ENCODE data around the gene GTPBP6.
A peak's percentile ranks its signal among the peaks of the same experiment; 100 is the strongest.
"Not testable (repeated sequence)": the region's sequence is repeated elsewhere in the genome, so short reads cannot be mapped to it uniquely, and the experiment has no call there.

GTPBP6 gene

DNA sequence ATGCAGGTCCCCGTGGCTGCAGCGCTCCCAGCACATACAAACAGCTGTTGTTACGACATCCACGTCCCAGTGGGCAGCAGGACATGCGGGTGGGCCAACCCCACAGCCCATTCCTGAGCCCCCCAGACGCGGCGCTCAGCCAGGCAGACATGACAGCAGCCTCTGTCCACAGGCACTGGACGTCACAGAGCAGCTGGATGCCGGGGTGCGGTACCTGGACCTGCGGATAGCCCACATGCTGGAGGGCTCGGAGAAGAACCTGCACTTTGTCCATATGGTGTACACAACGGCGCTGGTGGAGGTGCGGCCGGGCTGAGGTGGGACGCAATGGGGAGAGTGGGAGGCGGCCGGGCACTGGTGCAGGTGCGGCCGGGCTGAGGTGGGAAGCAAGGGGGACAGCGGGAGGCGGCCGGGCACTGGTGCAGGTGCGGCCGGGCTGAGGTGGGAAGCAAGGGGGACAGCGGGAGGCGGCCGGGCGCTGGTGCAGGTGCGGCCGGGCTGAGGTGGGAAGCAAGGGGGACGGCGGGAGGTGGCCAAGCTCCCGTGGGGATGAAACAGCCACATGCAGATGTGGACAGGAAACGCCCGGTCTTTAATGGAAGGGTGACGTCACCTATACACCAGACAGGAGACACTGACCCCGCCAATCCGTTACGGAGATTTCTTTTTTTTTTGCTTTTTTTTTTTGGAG, 28.0 kb downstream of the GTPBP6 start:
- DNase-seq: no peak

DNA sequence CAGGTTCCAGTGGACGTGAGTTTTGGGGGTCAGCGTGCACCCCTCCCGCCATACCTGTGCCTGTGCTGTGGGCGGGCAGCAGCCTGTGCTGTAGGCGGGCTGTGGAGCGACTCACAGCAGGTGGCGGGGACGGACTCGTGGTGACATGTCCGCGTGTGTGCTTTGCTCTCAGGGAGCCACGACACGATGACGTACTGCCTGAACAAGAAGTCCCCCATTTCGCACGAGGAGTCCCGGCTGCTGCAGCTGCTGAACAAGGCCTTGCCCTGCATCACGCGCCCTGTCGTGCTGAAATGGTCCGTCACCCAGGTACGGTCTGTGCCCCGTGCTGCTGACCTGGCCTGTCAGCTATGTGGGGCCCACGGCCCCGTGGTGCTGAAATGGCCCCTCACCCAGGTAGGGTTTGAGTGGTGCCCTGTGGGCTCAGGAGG, 30.0 kb downstream of the GTPBP6 start:
- no peak for DNase-seq

DNA sequence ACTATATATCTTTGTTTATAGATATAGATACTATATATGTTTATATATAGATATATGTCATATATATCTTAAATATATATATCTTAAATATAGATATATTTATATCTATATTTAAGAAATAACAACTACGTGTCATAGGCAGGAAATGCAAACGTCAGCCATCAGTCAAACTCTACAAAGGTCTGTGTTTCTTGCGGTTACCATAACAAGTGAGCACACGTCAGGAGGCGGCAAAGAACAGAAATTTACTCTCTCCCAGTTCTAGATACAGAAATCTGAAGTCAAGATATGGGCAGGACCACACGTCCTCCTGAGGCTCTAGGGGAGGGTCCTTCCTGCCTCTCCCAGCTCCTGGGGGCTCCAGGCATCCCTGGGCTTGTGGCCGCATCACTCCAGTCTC, 30.9 kb downstream of the GTPBP6 start:
- DNase-seq: no peak

DNA sequence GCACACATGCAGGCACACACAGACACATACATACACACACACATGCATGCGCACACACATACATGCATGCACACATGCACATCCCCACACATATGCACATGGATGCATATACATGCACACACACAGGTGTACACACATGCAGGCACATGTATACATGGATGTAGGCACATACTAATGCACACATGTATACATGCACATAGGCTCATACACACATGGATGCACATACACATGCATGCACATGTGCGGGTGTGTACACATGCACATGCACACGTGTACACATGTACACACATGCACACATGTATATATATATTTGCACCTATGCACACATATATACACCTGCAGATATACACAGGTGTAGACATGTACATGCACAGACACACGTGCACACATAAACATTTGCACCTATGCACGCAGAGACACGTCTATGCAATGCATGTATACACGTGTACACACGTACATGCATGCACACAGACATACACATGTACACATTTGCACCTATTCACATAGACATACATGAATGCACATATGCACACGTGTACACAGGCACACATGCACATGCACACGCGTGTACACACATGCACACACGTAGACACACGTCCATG, 33.4 kb downstream of the GTPBP6 start:
- DNase-seq: no peak

- peak; percentile 80 for DNase-seq
These were observed 35.3 kb downstream of the GTPBP6 start for GRCh38 chrX:283115-283845.

- not testable (repeated sequence) for DNase-seq
These were observed 36.5 kb downstream of the GTPBP6 start for GRCh38 chrX:282000-282681.

DNA sequence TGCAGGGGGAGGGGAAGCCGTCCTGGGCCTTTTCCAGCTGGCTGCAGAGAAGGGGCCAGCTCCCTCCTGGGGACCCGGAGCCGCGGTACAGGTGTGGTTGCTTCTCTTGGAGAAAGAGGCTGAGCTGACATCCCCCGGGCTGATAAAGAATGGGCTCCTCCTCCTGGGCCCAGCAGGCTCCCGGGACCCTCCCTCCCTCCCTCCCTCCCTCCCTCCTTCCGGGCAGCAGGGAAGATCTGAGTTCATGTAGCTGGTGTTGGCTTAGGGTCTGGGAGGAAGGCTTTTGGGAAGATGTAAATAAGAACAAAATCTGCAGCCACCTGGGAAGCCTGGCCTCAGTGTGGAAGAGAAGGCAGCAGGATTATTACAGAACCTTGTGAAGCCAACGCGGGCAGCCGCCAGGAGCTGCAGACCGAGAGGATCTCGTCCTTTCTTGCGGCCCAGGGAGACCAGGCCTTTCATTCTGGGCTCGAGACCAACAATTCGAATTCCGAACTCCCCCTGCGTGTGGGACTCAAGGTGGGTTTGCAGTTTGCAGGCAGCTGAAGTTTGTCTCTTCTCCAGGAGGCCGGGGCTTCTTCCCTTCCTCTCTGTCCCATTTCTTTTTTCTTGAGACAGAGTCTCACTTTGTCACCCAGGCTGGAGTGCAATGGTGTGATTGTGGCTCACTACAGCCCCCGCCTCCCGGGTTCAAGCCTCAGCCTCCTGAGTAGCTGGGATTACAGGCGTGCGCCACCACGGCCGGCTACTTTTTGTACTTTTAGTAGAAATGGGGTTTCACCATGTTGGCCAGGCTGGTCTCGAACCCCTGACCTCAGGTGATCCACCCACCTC, 37.2 kb downstream of the GTPBP6 start, which contains the start of gene PLCXD1:
TSS of gene PLCXD1 (plus strand) at position 216 of the 834 bp plus-strand sequence. CDS start 2,807 bp downstream, outside the sequence.
- DNase-seq: no peak

GRCh38 chrX:280722-281121, 37.9 kb downstream of the GTPBP6 start:
- DNase-seq: not testable (repeated sequence)

DNA sequence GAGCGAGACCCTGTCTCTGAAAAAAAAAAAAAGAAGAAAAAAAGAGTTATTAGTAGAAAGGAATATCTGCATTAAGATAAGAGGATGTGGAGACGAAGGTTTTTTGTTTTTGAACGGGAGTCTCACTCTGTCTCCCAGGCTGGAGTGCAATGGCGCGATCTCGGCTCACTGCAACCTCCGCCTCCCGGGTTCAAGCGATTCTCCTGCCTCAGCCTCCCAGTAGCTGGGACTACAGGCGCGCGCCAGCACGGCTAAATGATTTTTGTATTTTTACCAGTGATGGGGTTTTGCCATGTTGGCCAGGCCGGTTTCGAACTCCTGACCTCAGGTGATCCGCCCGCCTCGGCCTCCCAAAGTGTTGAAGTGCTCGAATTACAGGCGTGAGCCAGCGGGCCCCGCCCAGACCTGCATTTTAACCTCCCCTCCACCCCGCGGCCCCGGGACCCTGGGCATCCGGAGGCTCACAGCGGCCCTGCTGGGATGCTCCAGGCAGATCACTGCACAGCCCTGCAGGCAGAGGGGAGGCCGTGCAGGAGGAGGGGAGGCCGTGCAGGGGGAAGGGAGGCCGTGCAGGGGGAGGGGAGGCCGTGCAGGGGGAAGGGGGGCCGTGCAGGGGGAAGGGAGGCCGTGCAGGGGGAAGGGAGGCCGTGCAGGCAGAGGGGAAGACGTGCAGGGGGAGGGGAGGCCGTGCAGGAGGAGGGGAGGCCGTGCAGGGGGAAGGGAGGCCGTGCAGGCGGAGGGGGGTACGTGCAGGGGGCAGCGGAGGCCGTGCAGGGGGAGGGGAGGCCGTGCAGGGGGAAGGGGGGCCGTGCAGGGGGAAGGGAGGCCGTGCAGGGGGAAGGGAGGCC, 38.6 kb downstream of the GTPBP6 start:
- DNase-seq: not testable (repeated sequence)

DNA sequence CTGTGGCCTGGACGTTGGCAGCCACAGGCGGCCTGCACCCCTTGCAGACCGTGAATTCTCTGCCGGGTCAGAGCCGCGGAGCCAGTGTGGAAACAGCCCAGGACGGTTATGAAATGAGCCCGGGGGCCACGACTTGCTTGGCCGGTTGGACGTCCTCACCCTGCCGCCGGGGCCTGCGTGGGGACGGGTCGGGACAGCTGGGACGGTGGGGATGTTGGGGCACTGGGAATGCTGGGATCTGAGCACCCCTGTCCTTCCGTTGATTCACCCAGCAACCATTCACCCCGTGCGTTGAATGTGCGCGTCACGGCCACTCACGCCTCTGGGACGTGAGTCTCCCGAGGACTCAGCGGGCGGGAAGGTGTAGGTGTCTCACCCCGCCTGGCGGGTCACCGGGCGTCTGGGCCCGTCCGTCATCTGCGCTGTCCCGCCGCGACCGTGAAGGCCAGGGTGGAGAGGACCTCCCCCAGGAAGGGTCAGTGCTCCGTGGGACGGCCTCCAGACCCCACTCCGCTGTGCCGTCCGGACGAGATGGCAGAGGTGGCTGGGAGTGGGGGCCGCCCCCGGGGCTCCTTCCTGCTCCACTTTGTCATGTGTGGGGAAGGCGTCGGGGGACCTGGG, 41.9 kb downstream of the GTPBP6 start:
- peak; percentile 11 for DNase-seq

GRCh38 chrX:275967-276580, 42.5 kb downstream of the GTPBP6 start:
- peak; percentile 41 for DNase-seq

GRCh38 chrX:275476-275966, 43.1 kb downstream of the GTPBP6 start:
- DNase-seq: no peak

DNA sequence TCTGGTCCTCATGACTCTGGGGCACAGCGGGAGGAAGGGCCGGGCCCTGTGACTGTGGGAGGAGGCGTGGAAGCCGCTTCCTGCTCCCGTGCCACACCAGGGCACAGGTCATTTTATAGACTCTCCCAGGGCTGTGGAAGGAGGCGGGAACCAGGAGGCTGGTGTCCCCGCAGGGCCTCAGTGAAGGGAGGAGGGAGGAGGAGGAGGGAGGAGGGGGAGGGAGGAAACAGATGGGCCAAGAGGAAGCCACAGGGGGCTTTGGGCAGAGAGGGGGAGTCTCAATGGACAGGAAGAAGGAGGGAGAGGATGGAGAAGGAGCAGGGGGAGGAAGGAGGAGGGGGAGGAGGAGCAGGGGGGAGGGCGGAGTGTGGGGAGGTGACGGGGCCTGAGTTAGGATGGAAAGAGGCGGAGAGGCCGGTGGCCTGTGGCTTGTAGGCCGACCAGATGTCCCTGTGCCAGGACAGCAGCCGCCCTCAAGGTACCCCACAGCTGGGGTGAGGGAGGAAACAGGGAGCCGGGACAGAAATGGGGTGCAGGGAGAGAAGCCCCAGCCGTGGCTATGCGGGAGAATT, 43.6 kb downstream of the GTPBP6 start:
- DNase-seq: no peak

- no peak for DNase-seq
These were observed 47.7 kb downstream of the GTPBP6 start for GRCh38 chrX:270848-271367.

DNA sequence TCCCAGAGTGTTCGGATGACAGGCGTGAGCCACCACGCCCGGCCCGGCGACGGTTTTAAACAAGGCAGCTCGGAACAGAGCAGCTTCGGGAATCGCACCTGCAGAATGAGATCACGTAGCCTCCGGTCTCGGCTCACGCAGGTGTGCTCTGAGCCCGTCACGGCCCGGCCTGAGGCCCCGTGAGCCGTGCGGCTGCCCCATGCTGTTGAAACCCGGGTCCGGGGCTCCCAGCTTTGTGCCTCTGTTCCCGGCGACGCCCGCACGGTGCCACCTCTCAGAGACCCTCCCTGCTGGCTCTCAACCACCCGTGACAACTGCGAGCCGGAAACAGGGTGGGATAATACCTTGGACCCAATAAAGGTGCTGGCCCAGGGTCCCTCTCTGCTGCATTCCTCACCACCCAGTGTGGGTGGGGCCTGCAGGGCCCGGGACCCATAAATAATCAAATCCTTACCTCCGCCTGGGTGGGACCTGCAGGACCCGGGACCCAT, 50.8 kb downstream of the GTPBP6 start:
- DNase-seq: no peak

- no peak for DNase-seq
These were observed 53.1 kb downstream of the GTPBP6 start for GRCh38 chrX:265502-265901.

DNA sequence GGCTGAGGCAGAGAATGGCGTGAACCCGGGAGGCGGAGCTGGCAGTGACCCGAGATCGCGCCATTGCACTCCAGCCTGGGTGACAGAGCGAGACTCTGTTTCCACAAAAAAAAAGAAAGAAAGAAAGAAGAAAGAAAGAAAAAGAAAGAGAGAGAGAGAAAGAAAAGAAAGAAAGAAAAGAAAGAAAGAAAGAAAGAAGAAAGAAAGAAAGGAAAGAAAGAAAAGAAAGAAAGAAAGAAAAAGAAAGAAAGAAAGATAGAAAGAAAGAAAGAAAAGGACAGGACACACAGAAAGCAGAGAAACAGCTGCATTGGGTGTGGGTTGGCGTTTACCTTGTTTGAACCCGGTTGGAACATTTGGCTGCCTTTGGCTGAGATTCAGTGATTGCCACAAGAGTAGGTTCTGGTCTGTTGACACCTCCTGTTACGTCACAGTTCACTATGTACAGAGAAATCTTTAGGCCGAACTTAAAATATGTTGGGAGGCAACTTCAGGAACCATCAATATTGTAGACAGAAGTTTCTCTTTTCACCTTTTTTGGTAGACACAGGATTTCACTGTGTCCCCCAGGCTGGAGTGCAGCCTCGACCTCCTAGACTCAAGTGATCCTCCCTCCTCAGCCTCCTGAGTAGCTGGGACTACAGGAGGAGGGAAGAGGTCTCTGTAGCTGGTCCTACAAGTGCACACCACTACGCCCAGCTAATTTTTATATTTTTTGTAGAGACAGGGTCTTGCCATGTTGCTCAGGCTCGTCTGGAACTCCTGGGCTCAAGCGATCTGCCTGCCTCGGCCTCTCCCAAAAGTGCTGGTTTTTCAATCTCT, 53.8 kb downstream of the GTPBP6 start:
- DNase-seq: no peak

DNA sequence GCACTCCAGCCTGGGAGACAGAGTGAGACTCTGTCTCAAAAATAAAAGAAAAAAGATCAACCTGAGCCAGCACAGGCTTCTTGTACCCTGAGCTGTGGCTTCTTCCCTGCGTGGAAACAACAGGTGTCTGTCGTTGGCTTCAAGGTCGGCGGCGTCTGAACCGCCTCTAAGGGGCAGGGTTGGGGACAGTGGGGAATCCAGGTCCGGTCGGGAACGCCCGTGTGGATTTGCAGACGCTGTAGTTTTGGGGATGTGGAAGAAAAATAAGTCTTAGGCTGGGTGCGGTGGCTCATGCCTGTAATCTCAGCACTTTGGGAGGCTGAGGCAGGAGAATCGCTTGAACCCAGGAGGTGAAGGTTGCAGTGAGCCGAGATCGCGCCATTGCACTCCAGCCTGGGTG, 54.6 kb downstream of the GTPBP6 start:
- not testable (repeated sequence) for DNase-seq
